ENCODE results near the gene C8B. TPM values are rescaled to one million over a fixed set of nuclear protein-coding genes. Genes with fewer than 3 reads are reported as not detected.

C8B gene
- total RNA-seq, 1 donor from 2014 or later = 0.26 TPM

- DNase-seq (ENCODE audit: low spot score, unreplicated experiment) = no peak
- TF ChIP-seq, protein P1, sequence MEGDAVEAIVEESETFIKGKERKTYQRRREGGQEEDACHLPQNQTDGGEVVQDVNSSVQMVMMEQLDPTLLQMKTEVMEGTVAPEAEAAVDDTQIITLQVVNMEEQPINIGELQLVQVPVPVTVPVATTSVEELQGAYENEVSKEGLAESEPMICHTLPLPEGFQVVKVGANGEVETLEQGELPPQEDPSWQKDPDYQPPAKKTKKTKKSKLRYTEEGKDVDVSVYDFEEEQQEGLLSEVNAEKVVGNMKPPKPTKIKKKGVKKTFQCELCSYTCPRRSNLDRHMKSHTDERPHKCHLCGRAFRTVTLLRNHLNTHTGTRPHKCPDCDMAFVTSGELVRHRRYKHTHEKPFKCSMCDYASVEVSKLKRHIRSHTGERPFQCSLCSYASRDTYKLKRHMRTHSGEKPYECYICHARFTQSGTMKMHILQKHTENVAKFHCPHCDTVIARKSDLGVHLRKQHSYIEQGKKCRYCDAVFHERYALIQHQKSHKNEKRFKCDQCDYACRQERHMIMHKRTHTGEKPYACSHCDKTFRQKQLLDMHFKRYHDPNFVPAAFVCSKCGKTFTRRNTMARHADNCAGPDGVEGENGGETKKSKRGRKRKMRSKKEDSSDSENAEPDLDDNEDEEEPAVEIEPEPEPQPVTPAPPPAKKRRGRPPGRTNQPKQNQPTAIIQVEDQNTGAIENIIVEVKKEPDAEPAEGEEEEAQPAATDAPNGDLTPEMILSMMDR (IDR thresholded peaks at IDR 0.05; ENCODE audit: unreplicated experiment) = no peak
- Mint-ChIP-seq H3K4me1 (ENCODE audit: low read depth) (peaks cover 12% of the 10 kb centered on the region), H3K9me3 (ENCODE audit: low read depth) (no peaks in the 10 kb centered on the region), H3K36me3 (ENCODE audit: insufficient read depth) (no peaks in the 10 kb centered on the region), H3K27me3 (no peaks in the 10 kb centered on the region), H3K4me3 (ENCODE audit: low read depth) (no peak overlapping the region), H3K27ac (no peak overlapping the region)
Observed at GRCh38 chr1:56958526-56958925, 7.3 kb downstream of the C8B start.

DNA sequence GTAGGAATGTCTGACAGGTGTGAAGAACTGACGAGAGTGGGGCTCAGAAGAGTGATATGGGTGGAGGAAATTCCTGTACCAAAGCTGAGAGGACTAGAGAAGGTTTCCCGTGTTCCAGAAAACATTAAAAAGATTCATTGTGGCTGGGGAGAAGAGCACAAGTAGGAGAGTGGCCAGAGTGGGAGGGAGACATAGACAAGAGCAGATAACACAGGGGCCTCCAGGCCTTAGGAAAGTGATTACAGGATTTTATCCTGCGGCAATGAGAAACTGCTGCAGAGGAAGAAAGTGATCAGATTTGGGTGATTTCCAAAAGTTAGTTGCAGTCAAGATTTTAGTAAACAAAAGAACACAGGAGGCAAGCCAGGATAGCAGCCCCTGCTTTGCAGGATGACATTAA lies 7.9 kb downstream of the C8B start:
- Mint-ChIP-seq H3K27me3 (no peaks in the 10 kb centered on the region), H3K9me3 (ENCODE audit: low read depth) (no peaks in the 10 kb centered on the region), H3K36me3 (ENCODE audit: insufficient read depth) (no peaks in the 10 kb centered on the region), H3K27ac (peak overlapping the region; percentile 14), H3K4me3 (ENCODE audit: low read depth) (no peak overlapping the region), H3K4me1 (ENCODE audit: low read depth) (peaks cover 12% of the 10 kb centered on the region)
- TF ChIP-seq, protein P1 (IDR thresholded peaks at IDR 0.05; ENCODE audit: unreplicated experiment) = no peak
- DNase-seq (ENCODE audit: low spot score, unreplicated experiment) = no peak

GRCh38 chr1:56954664-56955063 lies 11.2 kb downstream of the C8B start:
- no peaks in the 10 kb centered on the region for H3K36me3 Mint-ChIP-seq (ENCODE audit: insufficient read depth)
- TF ChIP-seq, protein P1 (IDR thresholded peaks at IDR 0.05; ENCODE audit: unreplicated experiment) = no peak
- H3K27ac Mint-ChIP-seq = no peak overlapping the region
- H3K4me3 Mint-ChIP-seq (ENCODE audit: low read depth) = no peak overlapping the region
- no peaks in the 10 kb centered on the region for H3K9me3 Mint-ChIP-seq (ENCODE audit: low read depth)
- no peak for DNase-seq (ENCODE audit: low spot score, unreplicated experiment)
- H3K4me1 Mint-ChIP-seq (ENCODE audit: low read depth) = peaks cover 12% of the 10 kb centered on the region
- H3K27me3 Mint-ChIP-seq = peaks cover 3% of the 10 kb centered on the region

- Mint-ChIP-seq H3K27ac (no peak overlapping the region), H3K36me3 (ENCODE audit: insufficient read depth) (no peaks in the 10 kb centered on the region), H3K27me3 (peaks cover 3% of the 10 kb centered on the region), H3K9me3 (ENCODE audit: low read depth) (no peaks in the 10 kb centered on the region), H3K4me1 (ENCODE audit: low read depth) (peaks cover 10% of the 10 kb centered on the region), H3K4me3 (ENCODE audit: low read depth) (no peak overlapping the region)
- TF ChIP-seq, protein P1 (IDR thresholded peaks at IDR 0.05; ENCODE audit: unreplicated experiment) = no peak
- DNase-seq (ENCODE audit: low spot score, unreplicated experiment) = no peak
Observed at GRCh38 chr1:56953386-56953785, 12.4 kb downstream of the C8B start.

DNA sequence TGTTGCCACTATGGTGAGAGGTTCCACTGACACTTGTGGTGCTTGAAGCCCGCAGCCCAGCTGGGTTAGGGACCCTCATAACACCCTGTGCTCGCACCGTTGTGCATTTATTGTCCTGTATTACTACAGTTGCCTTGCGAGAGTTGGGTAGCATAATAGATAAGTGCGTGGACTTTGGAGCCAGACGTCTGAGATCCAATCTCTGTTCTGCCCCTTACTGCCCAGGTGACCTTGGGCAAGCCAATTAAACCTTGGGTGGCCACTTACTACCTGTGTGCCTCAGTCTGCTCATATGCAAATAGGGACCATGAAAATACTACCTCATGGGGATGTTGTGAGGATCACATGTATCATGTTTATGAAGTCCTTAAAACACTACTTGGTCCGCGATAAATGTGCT lies 13.3 kb downstream of the C8B start:
- Mint-ChIP-seq H3K36me3 (ENCODE audit: insufficient read depth) (no peaks in the 10 kb centered on the region), H3K27ac (no peak overlapping the region), H3K4me1 (ENCODE audit: low read depth) (peaks cover 1% of the 10 kb centered on the region), H3K9me3 (ENCODE audit: low read depth) (no peaks in the 10 kb centered on the region), H3K27me3 (peaks cover 3% of the 10 kb centered on the region), H3K4me3 (ENCODE audit: low read depth) (no peak overlapping the region)
- TF ChIP-seq, protein P1 (IDR thresholded peaks at IDR 0.05; ENCODE audit: unreplicated experiment) = no peak
- DNase-seq (ENCODE audit: low spot score, unreplicated experiment) = no peak
